WTC11 (cell line): Measurements from ENCODE around the gene CD244. TPM values are rescaled to one million over a fixed set of nuclear protein-coding genes. Genes with fewer than 3 reads are reported as not detected.

ENCODE experiments used
- ATAC-seq: fragments of 200-7000 bp; cut with Tn5 transposase; 2 replicates; pipeline ENCODE4 v1.10.0; 2021; ENCODE audit warnings: mild to moderate bottlenecking, moderate library complexity
- CTCF ChIA-PET: fragments of 300-600 bp; sonication (Branson Sonifier 250); formaldehyde crosslinking; loops from one replicate; lab custom pipeline; 2021; ENCODE audit warnings: antibody characterized with exemption; lab: Charles Lee
- POLR2A ChIA-PET: fragments of 350-600 bp; sonication (Branson Sonifier 250); formaldehyde crosslinking; loops from one replicate; lab custom pipeline; 2021; ENCODE audit warnings: antibody characterized with exemption; lab: Charles Lee
- DNase-seq: peaks from one replicate; pipeline ENCODE4 v3.0.0; 2021; ENCODE audit warnings: low spot score
- H3K27ac Mint-ChIP-seq: 2 replicates; pipeline ENCODE4 v1.8.0; 2021; ENCODE audit warnings: mixed read lengths
- H3K27me3 Mint-ChIP-seq: 2 replicates; pipeline ENCODE4 v1.8.0; 2021; ENCODE audit warnings: low read depth, mild to moderate bottlenecking, moderate library complexity, mixed read lengths
- H3K36me3 Mint-ChIP-seq: 2 replicates; pipeline ENCODE4 v1.8.0; 2021; ENCODE audit warnings: mixed read lengths
- H3K4me1 Mint-ChIP-seq: 2 replicates; pipeline ENCODE4 v1.8.0; 2022; ENCODE audit warnings: mixed read lengths
- H3K4me3 Mint-ChIP-seq: 2 replicates; pipeline ENCODE4 v1.8.0; 2021; ENCODE audit warnings: mild to moderate bottlenecking, moderate library complexity, mixed read lengths
- H3K9me3 Mint-ChIP-seq: 2 replicates; pipeline ENCODE4 v1.8.0; 2021; ENCODE audit warnings: mixed read lengths
- ATF1 ChIP-seq: sonication (generic); formaldehyde crosslinking; IDR thresholded peaks from 2 replicates; pipeline ENCODE4 v1.8.1; 2023; ENCODE audit warnings: mild to moderate bottlenecking, moderate library complexity, missing genetic modification reagents
- CREB1 ChIP-seq: sonication (generic); formaldehyde crosslinking; IDR thresholded peaks from 2 replicates; pipeline ENCODE4 v1.8.0; 2023; ENCODE audit warnings: mild to moderate bottlenecking, missing genetic modification reagents
- EMX1 ChIP-seq: fragments of 250-450 bp; sonication (Bioruptor Pico); IDR thresholded peaks from 2 replicates; pipeline ENCODE4 v1.8.0; 2021; ENCODE audit warnings: mild to moderate bottlenecking
- FOXP1 ChIP-seq: sonication (generic); formaldehyde crosslinking; IDR thresholded peaks from 2 replicates; pipeline ENCODE4 v1.8.0; 2022; ENCODE audit warnings: missing genetic modification reagents, mild to moderate bottlenecking, moderate library complexity, borderline replicate concordance
- GABPB1 ChIP-seq: sonication (generic); formaldehyde crosslinking; IDR thresholded peaks from 2 replicates; pipeline ENCODE4 v1.8.1; 2023; ENCODE audit warnings: mild to moderate bottlenecking, missing genetic modification reagents
- GTF2I ChIP-seq: fragments of 250-450 bp; sonication (Bioruptor Pico); conservative IDR thresholded peaks from 2 replicates; pipeline ENCODE4 v1.4.0; 2021; ENCODE audit warnings: mild to moderate bottlenecking
- JUN ChIP-seq: sonication (generic); formaldehyde crosslinking; IDR thresholded peaks from 2 replicates; pipeline ENCODE4 v1.8.0; 2023; ENCODE audit warnings: mild to moderate bottlenecking, missing genetic modification reagents
- PRRX2 ChIP-seq: fragments of 250-450 bp; sonication (Bioruptor Pico); IDR thresholded peaks from 2 replicates; pipeline ENCODE4 v1.8.0; 2021; ENCODE audit warnings: mild to moderate bottlenecking
- SOX15 ChIP-seq: fragments of 250-450 bp; sonication (Bioruptor Pico); IDR thresholded peaks from 2 replicates; pipeline ENCODE4 v1.9.0; 2021; ENCODE audit warnings: mild to moderate bottlenecking
- TP53 ChIP-seq: sonication (generic); formaldehyde crosslinking; IDR thresholded peaks from 2 replicates; pipeline ENCODE4 v1.8.1; 2023; ENCODE audit warnings: mild to moderate bottlenecking, missing genetic modification reagents
- ZBTB21 ChIP-seq: sonication (generic); formaldehyde crosslinking; IDR thresholded peaks from 2 replicates; pipeline ENCODE4 v1.8.1; 2023; ENCODE audit warnings: mild to moderate bottlenecking, missing genetic modification reagents, borderline replicate concordance
- ZNF671 ChIP-seq: fragments of 250-450 bp; sonication (Bioruptor Pico); IDR thresholded peaks from 2 replicates; pipeline ENCODE4 v1.8.0; 2021; ENCODE audit warnings: mild to moderate bottlenecking
- total RNA-seq: library from RNA; stranded (reverse); gene quantifications from 3 replicates; pipeline ENCODE4 v1.2.3, GENCODE V29; 2021
- TF ChIP-seq, protein P1 (sequence below): sonication (generic); formaldehyde crosslinking; IDR thresholded peaks from 2 replicates; pipeline ENCODE4 v1.8.1; 2023; ENCODE audit warnings: mild to moderate bottlenecking, missing genetic modification reagents, moderate library complexity
- TF ChIP-seq, protein P2 (sequence below): sonication (generic); formaldehyde crosslinking; IDR thresholded peaks from 2 replicates; pipeline ENCODE4 v1.8.0; 2022; ENCODE audit warnings: missing genetic modification reagents
- TF ChIP-seq, protein P3 (sequence below): fragments of 250-450 bp; sonication (Bioruptor Pico); IDR thresholded peaks from 2 replicates; pipeline ENCODE4 v1.9.0; 2021; ENCODE audit warnings: mild to moderate bottlenecking
- TF ChIP-seq, protein P4 (sequence below): sonication (generic); formaldehyde crosslinking; IDR thresholded peaks from 2 replicates; pipeline ENCODE4 v1.8.1; 2023; ENCODE audit warnings: mild to moderate bottlenecking, missing genetic modification reagents
- TF ChIP-seq, protein P5 (sequence below): fragments of 250-450 bp; sonication (Bioruptor Pico); IDR thresholded peaks from 2 replicates; pipeline ENCODE4 v1.8.0; 2021; ENCODE audit warnings: mild to moderate bottlenecking

Gene CD244
- total RNA-seq, 1 experiment from 2014 or later, result not detected

DNA sequence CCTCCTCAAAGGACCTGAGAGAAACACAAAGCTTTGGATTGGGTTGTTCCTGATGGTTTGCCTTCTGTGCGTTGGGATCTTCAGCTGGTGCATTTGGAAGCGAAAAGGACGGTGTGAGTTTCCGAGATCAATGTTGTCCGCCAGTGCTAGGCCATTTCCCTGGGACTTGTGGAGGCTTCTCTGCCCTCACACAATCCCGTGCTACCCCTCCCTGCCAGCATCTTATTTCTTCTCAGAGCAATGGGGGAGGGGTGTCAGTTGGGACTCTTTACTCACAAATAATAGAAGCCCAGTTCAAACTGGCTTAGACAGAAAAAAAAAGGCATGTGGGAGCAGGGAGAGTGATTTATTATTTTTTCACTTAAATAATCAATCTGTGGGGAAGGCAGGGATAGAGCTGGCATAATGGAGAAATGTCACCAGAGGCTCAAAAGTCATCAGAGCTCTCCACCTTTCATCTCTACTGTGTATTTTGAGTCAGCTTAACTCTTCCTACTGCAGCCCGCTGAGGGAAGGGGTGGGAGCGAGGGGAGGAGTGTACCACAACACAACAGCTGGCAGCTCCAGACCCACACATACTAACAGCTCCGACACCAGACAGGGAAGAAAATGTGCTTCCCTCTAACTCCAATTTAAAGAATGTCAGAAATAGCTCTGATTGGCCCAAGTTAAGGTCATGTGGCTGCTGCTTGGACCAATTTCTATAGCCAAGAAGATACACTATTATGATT lies 44.3 kb downstream of the CD244 start:
- TF ChIP-seq, protein P1, sequence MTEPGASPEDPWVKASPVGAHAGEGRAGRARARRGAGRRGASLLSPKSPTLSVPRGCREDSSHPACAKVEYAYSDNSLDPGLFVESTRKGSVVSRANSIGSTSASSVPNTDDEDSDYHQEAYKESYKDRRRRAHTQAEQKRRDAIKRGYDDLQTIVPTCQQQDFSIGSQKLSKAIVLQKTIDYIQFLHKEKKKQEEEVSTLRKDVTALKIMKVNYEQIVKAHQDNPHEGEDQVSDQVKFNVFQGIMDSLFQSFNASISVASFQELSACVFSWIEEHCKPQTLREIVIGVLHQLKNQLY (CRISPR knock-in tag), result no peak
- no peak for TF ChIP-seq TP53 (CRISPR knock-in tag)
- no peak for TF ChIP-seq GTF2I
- no peak for TF ChIP-seq SOX15
- no peak for TF ChIP-seq FOXP1
- TF ChIP-seq CREB1, result no peak
- no peak for TF ChIP-seq GABPB1 (CRISPR knock-in tag)
- no peak for TF ChIP-seq ATF1
- TF ChIP-seq, protein P2, sequence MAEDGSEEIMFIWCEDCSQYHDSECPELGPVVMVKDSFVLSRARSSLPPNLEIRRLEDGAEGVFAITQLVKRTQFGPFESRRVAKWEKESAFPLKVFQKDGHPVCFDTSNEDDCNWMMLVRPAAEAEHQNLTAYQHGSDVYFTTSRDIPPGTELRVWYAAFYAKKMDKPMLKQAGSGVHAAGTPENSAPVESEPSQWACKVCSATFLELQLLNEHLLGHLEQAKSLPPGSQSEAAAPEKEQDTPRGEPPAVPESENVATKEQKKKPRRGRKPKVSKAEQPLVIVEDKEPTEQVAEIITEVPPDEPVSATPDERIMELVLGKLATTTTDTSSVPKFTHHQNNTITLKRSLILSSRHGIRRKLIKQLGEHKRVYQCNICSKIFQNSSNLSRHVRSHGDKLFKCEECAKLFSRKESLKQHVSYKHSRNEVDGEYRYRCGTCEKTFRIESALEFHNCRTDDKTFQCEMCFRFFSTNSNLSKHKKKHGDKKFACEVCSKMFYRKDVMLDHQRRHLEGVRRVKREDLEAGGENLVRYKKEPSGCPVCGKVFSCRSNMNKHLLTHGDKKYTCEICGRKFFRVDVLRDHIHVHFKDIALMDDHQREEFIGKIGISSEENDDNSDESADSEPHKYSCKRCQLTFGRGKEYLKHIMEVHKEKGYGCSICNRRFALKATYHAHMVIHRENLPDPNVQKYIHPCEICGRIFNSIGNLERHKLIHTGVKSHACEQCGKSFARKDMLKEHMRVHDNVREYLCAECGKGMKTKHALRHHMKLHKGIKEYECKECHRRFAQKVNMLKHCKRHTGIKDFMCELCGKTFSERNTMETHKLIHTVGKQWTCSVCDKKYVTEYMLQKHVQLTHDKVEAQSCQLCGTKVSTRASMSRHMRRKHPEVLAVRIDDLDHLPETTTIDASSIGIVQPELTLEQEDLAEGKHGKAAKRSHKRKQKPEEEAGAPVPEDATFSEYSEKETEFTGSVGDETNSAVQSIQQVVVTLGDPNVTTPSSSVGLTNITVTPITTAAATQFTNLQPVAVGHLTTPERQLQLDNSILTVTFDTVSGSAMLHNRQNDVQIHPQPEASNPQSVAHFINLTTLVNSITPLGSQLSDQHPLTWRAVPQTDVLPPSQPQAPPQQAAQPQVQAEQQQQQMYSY (CRISPR knock-in tag), result no peak
- peaks cover 17% of the 10 kb centered on the region for H3K4me1 Mint-ChIP-seq
- no peak overlapping the region for H3K4me3 Mint-ChIP-seq
- ChIA-PET POLR2A (no interaction called here), CTCF (interaction anchor here (0.6 to 2.6 kb wide), 8 partner anchors 12 to 142 kb away, joined by 4 to 12 read pairs (median 6); partner anchors contain the start of genes ITLN1 and ITLN2)
- DNase-seq (no peak), ATAC-seq (peak; percentile 38; the same call in 1 of the 2 replicates)
- no peaks in the 10 kb centered on the region for H3K9me3 Mint-ChIP-seq
- no peak overlapping the region for H3K27ac Mint-ChIP-seq
- H3K27me3 Mint-ChIP-seq, result no peaks in the 10 kb centered on the region
- H3K36me3 Mint-ChIP-seq, result no peaks in the 10 kb centered on the region

DNA sequence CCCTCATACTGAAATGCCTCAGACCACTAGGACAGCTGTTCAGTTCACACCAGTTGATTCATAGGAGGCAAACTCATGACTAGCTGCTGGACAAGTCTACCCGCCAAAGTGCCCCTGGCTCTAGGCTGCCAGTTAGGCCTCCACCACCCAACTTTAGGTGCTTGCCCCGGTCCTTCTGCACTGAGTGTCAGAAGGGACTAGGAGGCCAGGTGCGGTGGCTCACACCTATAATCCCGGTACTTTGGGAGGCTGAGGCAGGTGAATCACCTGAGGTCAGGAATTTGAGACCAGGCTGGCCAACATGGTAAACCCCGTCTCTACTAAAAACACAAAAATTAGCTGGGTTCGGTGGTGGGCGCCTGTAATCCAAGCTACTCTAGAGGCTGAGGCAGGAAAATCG lies 47.8 kb downstream of the CD244 start:
- Mint-ChIP-seq H3K4me3 (no peak overlapping the region), H3K36me3 (no peaks in the 10 kb centered on the region), H3K4me1 (peaks cover 28% of the 10 kb centered on the region), H3K9me3 (no peaks in the 10 kb centered on the region), H3K27me3 (no peaks in the 10 kb centered on the region), H3K27ac (no peak overlapping the region)
- TF ChIP-seq JUN, result 0 out of 2 replicates have a peak, but pooled peaks have one; percentile 18
- TF ChIP-seq, protein P3, sequence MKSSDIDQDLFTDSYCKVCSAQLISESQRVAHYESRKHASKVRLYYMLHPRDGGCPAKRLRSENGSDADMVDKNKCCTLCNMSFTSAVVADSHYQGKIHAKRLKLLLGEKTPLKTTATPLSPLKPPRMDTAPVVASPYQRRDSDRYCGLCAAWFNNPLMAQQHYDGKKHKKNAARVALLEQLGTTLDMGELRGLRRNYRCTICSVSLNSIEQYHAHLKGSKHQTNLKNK, result no peak
- DNase-seq (no peak), ATAC-seq (no peak)
- CTCF ChIA-PET, result interaction anchor here (0.8 to 1.2 kb wide), 2 partner anchors 134 to 139 kb away, joined by 3 read pairs; partner anchors contain the start of gene ITLN2
- POLR2A ChIA-PET, result no interaction called here

DNA sequence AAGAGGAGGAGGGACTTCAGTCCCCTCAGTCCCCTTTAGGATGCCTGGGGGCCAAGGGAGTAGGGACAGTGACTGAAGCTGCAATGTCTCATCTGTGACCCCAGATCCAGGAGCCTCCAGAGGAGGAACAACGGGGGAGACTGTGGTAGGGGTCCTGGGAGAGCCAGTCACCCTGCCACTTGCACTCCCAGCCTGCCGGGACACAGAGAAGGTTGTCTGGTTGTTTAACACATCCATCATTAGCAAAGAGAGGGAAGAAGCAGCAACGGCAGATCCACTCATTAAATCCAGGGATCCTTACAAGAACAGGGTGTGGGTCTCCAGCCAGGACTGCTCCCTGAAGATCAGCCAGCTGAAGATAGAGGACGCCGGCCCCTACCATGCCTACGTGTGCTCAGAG lies 48.4 kb downstream of the CD244 start:
- POLR2A ChIA-PET, result no interaction called here

More for the DNA sequence above, 48.4 kb downstream of the CD244 start:
- no peak for TF ChIP-seq EMX1 (CRISPR knock-in tag)
- TF ChIP-seq, protein P3, result no peak
- no peak for TF ChIP-seq ZNF671
- no peak for TF ChIP-seq PRRX2 (CRISPR knock-in tag)
- TF ChIP-seq, protein P4, sequence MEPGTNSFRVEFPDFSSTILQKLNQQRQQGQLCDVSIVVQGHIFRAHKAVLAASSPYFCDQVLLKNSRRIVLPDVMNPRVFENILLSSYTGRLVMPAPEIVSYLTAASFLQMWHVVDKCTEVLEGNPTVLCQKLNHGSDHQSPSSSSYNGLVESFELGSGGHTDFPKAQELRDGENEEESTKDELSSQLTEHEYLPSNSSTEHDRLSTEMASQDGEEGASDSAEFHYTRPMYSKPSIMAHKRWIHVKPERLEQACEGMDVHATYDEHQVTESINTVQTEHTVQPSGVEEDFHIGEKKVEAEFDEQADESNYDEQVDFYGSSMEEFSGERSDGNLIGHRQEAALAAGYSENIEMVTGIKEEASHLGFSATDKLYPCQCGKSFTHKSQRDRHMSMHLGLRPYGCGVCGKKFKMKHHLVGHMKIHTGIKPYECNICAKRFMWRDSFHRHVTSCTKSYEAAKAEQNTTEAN, result no peak
- no peak for TF ChIP-seq ZBTB21 (CRISPR knock-in tag)
- TF ChIP-seq, protein P5, sequence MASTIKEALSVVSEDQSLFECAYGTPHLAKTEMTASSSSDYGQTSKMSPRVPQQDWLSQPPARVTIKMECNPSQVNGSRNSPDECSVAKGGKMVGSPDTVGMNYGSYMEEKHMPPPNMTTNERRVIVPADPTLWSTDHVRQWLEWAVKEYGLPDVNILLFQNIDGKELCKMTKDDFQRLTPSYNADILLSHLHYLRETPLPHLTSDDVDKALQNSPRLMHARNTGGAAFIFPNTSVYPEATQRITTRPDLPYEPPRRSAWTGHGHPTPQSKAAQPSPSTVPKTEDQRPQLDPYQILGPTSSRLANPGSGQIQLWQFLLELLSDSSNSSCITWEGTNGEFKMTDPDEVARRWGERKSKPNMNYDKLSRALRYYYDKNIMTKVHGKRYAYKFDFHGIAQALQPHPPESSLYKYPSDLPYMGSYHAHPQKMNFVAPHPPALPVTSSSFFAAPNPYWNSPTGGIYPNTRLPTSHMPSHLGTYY (CRISPR knock-in tag), result no peak
- no peak for TF ChIP-seq CREB1
- no peaks in the 10 kb centered on the region for H3K27me3 Mint-ChIP-seq
- no peak overlapping the region for H3K4me3 Mint-ChIP-seq
- H3K4me1 Mint-ChIP-seq, result peaks cover 30% of the 10 kb centered on the region
- H3K36me3 Mint-ChIP-seq, result no peaks in the 10 kb centered on the region
- H3K27ac Mint-ChIP-seq, result no peak overlapping the region
- ATAC-seq (no peak), DNase-seq (no peak)
- CTCF ChIA-PET, result interaction anchor here (1.2 kb wide), 1 partner anchor 140 kb away, joined by 3 read pairs; the partner anchor contains the start of gene ITLN2
- no peaks in the 10 kb centered on the region for H3K9me3 Mint-ChIP-seq
